ENCODE measurements around the gene DCST1.

DNA sequence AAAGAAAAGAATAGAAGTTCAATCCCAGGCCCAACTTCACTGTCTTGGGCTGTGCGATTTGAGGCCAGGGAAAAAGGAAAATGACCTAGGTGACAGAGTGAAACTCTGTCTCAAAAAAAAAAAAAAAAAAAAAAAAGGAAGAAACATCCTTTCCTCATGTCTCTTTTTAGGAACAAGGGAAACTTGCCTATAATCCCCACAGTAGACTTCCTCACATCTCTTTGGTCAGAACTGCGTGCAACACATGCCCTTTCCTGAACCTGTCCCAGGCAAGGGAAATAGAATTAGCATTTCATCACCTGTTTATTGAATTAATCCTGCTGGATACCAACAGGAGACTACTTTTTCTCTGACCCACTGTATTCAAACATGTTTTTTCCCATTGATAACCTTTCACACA is 2.3 kb downstream of the DCST1 start:
- TF ChIP-seq, protein P1, sequence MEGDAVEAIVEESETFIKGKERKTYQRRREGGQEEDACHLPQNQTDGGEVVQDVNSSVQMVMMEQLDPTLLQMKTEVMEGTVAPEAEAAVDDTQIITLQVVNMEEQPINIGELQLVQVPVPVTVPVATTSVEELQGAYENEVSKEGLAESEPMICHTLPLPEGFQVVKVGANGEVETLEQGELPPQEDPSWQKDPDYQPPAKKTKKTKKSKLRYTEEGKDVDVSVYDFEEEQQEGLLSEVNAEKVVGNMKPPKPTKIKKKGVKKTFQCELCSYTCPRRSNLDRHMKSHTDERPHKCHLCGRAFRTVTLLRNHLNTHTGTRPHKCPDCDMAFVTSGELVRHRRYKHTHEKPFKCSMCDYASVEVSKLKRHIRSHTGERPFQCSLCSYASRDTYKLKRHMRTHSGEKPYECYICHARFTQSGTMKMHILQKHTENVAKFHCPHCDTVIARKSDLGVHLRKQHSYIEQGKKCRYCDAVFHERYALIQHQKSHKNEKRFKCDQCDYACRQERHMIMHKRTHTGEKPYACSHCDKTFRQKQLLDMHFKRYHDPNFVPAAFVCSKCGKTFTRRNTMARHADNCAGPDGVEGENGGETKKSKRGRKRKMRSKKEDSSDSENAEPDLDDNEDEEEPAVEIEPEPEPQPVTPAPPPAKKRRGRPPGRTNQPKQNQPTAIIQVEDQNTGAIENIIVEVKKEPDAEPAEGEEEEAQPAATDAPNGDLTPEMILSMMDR (IDR thresholded peaks at IDR 0.05): no peak
- no peak for TF ChIP-seq EP300 (IDR thresholded peaks at IDR 0.05)
- no peak for TF ChIP-seq POLR2A (IDR thresholded peaks at IDR 0.05)

Data from tibial nerve (tissue), 4 donors.